ENCODE measurements around the gene ASAP2. TPM values are rescaled to one million over a fixed set of nuclear protein-coding genes. Genes with fewer than 3 reads are reported as not detected.
A peak's percentile ranks its signal among the peaks of the same experiment; 100 is the strongest.

The ASAP2 gene
- total RNA-seq, 1 experiment from 2014 or later: 46.7 TPM

DNA sequence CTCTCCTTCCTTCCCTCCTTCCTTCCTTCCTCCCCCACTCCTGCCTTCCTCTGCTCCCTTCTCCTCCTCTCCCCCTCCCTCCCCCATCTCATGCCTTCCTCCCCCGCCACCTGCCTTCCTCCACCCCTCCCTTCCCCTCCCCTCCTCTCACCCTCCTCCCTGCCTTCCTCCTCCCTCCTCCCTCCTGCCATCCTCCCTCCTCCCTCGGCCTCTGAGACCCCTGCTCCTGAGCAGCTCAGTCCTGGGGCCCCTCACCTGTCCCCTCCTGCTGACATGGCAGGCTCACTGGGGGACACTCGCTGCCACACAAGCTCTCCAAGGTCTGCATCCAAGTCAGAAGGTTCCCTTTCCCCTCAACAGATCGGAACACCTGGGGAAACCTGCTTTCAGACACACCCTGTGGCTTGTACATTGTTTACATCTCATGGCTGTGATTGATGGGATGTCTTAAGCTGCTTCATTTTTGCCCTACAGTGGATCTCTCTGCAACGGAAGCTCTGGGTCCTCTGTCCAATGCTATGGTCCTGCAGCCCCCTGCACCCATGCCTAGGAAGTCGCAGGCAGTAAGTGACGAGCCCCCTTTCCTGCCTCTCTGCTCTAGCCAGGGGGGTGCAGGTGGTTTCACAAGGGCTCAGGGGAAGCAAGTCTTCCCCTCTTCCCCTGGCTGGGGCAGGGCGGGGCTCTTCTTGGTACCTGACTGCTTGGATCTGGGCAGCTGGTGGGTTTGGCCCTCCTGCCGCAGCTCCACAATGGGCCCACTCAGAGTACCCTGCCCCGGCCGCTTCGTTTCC is 193.9 kb downstream of the ASAP2 start:
- DNase-seq (ENCODE audit: low read depth): no peak

DNA sequence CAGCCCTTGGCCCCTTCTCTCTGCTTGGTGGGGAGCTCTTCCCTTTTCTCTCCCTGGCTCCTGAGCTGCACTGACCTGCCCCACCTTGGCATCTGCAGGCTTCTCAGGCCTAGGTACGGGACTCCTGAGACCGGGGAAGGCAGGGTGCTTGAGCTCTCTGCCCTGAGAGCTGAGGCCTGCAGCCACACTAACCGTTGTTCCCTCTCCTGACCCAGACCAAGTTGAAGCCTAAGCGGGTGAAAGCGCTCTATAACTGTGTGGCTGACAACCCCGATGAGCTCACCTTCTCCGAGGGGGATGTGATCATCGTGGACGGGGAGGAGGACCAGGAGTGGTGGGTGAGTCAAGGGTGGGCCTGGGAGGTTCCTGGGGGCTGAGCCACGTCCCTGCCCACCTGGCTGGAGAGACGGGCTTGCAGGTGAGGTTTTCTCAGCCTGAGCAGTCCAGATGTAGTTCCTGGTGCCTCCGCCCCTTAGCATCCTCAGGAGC is 194.5 kb downstream of the ASAP2 start:
- no peak for DNase-seq (ENCODE audit: low read depth)

DNA sequence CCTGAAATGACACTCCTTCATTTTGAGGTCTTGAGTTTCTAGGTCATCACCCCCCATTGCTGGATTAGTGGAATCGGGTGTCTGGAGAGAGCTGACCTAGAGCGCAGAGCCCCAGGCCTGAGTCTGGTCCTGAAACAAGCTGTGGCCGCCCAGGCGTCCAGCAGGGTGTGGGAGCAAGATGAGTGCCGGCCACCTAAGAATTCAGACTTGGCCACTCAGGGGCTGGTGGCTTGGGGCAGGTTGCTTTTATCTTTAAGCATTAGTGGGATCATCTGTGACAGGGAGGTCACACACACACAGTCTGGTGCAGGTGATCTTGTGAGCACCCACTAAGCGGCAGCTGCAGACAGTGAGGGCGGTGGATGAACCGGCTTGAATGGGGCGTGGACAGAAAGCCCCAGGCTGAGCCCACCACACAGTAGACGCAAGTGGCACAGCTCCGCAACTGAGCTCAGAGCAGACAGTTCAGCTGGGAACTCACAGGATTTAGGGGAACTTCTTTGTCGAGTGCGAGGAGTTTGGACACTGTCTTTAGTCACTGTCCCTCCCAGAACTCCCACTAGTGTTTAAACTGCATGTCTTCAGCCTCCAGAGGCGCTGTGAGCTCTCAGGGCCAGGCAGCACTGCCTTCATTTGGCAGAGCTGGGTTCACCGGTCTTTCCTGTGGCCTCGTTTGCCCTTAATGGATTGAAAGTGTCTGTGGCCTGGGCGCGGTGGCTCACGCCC is 195.2 kb downstream of the ASAP2 start:
- DNase-seq (ENCODE audit: low read depth): no peak

DNA sequence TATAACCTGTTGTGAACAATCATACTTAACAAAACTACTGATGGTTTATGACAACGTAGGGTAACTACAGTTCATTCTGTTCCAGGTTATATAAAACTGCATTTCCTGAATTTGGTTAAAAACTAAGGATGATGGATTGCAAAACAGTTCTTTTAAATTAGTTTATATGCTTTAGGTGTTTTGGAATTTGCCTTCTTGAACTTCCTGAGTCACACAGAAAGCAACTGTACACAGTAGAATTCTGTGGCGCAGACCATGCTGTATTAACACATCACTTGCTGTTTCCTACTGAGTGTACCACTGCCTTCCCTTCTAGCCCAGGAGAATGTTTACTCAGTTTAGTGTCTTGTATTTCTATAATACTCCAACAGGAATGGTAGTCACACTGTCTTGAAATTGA is 197.3 kb downstream of the ASAP2 start:
- no peak for DNase-seq (ENCODE audit: low read depth)

DNA sequence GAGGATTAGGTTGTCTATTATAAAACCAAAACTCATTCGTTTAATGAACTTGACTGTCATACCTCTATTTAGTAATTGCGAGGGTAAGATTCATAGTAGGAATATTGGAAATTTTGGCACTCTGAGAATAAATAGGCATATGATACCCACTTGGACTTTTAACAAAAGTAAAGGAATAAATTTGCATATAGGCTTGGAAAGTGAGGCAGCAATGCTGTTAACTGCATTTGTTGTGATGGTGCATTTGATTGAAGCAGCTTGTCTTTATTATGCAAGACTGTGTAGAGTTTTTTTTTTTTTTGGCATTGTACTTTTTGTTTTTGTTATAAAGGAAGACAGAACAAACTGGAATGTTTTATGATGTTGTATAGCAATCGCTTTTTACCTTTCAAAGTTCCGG is 197.8 kb downstream of the ASAP2 start:
- DNase-seq (ENCODE audit: low read depth): no peak

DNA sequence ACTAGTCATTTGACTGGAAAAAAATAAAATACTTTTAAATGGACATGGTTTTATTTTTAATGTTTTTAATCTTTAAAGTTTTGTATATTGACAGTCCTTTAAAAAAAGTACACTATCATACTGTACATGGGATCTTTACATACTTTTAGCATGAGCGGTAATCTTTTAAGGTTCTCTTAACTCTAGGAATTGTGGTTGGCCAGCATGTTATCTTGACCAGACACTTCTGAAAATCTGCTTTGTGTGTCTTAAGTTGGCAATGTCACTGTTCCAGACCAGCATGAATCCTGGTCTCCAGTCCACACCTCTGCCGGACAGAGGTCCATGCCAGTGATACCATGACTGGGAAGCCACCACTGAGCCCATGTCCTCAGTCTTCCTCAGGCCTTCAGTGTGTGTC is 199.0 kb downstream of the ASAP2 start:
- DNase-seq (ENCODE audit: low read depth): no peak

DNA sequence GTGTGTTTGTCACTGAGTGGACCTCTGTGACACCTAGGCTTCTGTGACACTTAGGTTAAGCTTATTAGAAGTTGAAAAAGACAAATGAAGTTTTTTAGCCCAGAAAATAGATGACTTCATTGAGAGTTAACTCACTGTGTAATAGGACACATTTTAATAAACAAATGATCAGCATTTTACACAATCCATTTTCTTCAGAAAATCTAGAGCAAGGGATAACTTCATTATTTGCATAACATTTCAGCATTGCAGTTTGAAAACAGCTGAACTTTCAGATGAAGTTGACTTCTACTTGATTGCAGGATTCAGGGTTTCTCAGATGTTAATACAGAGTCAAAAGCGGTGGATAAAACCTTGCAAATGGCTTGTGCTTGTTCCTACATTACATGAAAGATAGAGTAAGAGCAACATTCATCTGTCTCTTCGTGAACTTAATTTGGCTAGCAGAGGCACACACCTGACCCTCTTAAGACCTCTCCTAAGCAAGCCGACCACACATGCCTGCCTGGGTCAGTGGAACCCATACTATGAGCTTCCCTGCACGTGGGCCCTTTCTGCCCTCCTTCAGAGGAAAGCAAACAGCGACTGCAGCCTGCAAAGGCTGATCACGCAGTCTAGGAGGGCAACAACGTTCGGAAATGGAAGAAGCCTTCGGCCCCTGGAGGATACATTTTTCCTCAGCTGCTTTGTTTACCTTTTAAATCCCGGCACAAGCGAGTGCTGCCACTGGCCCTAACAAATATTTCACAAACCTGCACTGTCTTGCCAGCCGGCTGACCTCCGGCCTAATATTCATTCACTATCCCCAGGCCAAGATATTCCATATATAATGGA is 200.1 kb downstream of the ASAP2 start:
- no peak for DNase-seq (ENCODE audit: low read depth)

DNA sequence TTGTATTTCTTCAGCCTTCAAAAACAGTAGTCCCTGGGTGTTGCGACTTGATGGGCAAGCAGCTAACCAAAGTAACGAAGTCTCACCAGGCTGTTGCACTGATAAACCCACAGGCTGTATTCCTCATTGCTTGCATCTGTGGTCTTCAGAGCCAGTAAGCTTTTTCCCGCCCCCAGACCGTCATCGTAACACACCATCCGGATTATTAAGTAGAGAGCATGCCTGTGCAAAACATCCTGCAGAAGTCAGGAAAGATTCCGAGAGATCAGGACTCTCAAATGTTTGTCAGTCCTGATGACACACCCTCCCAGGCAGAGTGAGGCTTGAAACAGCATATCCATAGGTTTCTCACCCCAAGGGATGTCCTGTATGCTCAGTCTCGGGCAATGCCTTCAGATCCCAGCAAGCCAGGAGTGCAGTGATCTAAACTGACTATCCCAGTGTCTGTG is 200.8 kb downstream of the ASAP2 start:
- DNase-seq (ENCODE audit: low read depth): no peak

DNA sequence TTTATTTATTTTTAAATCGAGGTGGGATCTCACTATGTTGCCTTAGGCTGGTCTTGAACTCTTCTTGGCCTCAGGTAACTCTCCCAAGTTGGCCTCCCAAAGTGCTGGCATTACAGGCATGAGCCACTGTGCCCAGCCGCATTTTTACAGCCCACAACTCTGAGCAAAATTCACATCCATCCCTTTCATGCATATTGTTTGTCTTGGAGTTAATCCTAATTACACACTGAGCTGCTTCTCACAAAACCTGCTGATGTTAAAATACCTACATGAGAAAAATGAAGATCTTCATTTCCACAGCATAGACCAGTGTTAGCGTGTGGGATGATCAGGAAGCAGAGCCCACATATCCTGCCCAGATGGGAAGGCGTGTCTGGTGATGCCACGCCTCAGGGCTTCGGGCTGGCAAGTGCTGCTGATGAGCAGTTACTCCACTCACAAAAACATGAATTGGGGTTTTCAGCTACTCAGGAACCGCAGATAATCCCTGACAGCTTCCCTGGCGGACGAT is 202.1 kb downstream of the ASAP2 start:
- peak; percentile 25 for DNase-seq (ENCODE audit: low read depth)

DNA sequence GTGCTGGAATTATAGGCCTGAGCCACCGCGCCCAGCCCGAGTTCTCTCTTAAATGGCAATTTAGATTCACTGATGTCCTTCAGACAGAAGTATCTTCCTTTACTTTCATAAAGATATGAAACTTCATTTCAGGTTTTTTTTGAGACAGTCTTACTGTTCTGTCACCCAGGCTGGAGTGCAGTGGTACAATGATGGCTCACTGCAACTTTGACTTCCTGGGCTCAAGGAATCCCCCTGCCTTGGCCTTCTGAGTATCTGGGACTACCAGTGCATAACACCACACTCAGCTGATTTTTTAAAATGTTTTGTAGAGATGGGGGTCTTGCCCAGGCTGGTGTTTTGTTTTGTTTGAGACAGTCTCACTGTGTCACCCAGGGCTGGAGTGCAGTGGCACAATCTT is 203.5 kb downstream of the ASAP2 start:
- DNase-seq (ENCODE audit: low read depth): no peak

DNA sequence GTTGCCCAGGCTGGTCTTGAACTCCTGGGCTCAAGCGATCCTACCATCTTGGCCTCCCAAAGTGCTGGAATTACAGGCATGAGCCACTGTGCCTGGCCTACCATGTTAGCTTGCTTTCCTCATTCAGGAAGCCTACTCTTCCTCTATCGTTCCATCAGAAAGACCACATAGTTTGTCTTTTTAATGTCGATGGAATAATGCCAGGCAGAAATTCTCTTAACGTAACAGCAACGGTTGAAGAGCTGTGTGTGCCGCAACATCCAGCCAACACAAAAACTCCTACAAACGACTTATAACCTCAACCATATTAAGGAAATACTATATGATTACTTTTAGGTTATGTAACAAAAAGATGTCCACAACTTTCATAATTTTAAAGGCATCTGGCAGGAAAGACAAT is 206.2 kb downstream of the ASAP2 start:
- no peak for DNase-seq (ENCODE audit: low read depth)

DNA sequence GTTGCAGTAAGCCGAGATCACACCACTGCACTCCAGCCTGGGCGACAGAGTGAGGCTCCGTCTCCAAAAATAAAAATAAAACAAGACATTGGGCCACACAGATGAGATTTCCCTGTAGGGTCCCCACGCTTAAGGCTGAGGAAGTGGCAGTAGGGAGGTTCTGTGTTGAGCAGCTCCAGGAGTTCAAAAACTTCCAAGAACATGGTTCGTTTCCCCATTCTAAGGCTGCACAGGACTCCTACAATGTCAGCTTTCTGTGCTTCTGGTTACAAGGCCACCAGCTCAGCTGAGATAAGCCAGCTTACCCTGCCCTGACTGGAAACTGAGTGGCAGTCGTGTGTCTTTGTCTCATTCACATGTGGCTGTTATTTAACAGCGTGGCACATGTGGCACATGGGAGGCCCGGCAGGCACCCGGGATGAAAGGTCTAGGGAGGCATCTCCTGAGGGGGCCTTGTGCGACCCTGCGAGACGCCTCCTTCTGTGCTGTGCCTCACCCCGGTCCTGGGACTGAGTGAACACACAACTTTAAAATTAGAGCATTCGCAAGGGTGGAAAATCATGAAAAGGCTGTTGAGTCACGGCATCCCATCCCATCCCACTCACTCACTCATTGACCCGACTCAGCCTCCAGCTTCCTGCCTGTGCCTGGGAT is 209.0 kb downstream of the ASAP2 start:
- DNase-seq (ENCODE audit: low read depth): no peak

DNA sequence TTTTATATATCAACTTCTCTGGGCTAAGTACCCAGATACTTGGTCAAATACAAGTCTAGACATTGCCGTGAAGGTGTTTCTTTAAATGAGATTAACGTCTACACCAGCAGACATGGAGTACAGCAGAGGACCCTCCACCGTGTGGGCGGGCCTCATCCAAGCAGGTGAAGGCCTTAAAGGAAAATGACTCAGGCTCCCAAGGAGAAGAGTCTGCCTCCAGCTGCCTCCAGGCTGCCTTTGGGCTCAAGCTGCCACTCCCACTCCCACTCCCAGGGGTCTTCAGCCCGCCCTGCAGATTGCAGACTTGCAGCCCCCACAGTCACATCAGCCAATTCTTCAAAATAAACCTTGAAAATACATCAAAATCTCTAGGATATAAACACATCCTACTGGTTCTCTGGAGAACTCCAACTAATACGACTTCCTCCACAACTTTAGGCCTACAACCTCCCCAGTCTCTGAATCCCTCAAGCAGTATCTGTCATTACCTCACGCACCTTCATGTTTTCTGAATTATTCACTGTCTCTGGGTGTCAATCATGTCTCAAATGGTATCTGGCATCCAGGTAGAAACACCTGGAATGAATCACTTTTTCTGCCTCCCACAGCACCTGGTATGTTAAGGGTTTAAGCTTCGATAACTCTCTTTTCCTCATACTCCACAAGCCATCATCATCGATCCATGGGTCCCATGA is 209.8 kb downstream of the ASAP2 start:
- DNase-seq (ENCODE audit: low read depth): no peak

DNA sequence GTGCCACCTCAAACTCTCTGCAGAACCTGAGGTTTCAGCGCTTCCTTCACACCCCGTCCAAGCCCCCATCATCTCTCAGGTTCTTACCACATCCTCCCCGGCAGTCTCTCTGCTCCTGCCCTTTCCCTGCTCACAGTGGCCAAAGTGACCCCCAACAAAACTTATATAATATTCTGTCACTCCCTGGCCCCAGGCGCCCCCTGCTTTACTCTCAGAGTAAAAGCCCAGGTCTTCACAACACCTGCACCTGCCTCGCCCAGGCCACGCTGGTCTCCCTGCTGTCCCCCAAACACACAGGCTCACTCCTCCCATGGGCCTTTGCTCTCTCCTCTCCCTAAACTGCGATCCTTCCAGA is 210.3 kb downstream of the ASAP2 start:
- DNase-seq (ENCODE audit: low read depth): no peak

DNA sequence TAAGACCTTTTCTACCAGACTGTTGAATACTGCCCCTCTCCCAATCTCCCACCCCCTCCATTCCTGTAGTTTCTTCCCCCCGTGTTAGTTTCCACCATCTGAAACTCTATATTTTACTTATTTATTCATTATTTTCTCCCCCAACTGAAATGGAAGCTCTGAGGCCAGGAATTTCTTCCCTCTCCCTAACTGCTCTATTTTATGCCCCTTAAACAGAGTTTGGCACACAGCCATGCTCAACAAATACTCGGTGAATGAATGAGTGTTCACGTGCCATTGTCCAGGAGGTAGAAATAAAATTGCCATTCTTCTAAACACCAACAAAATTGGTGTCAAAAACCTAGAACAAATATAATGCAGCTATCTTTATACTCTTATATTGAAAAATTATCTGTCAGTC is 211.1 kb downstream of the ASAP2 start:
- DNase-seq (ENCODE audit: low read depth): no peak

DNA sequence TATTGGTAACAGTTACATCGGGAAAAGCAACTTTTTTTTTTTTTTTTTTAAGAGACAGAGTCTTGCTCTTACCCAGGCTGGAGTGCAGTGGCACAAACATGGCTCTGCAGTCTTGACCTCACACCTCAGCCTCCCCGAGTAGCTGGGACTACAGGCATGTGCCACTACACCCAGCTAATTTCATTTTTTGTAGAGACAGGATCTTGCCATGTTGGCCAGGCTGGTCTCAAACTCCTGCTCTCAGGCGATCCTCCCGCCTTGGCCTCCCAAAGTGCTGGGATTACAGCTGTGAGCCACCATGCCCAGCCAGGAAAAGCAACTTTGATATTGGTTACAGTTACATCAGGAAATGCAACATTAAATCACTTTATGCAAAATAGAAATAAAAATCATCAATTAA is 212.1 kb downstream of the ASAP2 start:
- no peak for DNase-seq (ENCODE audit: low read depth)

DNA sequence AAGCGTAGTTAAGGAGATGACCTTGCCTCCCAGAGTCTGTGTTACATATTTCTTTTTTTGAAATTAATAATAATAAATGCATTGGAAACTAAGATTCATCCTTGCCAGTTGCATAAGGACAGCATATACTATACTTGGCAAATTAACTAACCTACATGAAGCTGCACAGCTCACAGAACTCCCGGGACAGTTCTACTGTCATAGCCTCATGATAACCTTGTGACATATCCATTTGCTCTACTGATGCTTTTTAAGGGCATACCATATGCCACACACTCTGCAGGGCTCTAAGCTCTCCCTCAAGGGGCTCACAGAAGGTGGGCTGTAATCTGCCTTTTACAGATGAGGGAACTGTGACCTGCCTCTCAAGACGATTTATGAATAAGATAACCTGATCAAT is 212.9 kb downstream of the ASAP2 start:
- no peak for DNase-seq (ENCODE audit: low read depth)

DNA sequence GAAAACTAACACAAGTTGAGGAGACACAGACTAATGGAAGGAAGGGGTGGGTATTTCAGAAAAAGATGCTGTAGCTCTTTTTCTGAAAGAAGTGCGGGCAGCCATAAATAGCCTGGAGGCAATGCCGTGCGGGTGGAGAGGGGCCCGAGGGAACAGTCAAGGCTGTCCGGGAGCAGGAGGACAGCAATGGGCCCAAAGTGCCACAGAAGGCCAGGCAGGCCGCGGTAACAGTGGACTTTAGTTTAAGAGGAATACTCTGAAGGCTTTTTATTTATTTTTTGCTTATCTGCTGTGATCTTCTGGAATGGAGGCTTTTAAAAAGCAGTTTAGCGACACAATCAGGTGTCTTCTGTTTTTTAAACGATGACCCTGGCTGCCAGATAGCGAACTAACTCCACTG is 213.9 kb downstream of the ASAP2 start:
- DNase-seq (ENCODE audit: low read depth): no peak

DNA sequence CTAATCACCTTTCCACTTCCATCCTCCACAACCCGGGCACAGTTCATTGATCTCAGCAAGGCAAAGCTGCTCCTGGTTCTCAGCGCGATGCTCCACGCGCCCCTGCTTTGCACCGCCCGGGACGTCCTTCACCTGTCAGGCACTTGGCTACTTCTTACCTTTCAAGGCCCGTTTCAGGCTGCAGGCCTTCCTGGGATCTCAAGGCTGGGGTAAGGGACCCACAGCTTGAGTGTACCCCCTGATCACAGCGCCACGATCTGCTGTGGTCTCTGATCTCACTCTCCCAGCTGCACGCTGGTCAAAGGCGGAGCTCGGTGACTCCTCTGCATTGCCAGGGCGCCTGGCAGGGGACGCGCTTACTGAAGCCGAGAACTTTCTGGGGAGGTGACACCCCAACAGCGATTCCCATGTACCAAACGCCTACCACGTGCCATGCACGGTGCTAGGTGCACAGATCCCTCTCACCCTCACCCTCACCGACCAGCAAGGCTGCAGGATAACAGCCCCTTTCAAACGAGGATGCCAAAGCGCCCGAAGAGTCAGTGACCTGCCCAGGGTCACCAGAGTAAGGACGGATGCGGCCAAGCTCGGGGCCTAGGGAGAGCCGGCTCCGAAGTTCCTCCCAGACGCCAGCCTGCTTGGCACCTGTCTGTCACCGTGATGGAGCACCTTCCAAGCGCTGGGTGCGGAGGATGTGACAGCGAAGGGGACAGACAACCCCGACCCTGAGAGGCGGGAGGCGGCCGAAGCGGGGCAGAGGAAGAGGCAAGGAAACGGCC is 215.9 kb downstream of the ASAP2 start:
- peak; percentile 52 for DNase-seq (ENCODE audit: low read depth)
